HFF-Myc (cell line): ENCODE measurements around the gene DNAH10.

Source experiments
- DNase-seq: peaks from one replicate; pipeline ENCODE4 v3.0.0-alpha.2; 2011; ENCODE audit warnings: low read depth; ENCODE audit errors: extremely low read depth
- H3K4me3 ChIP-seq: replicated peaks from 2 replicates; pipeline ENCODE4 v1.5.1; 2011; ENCODE audit warnings: low read depth, mild to moderate bottlenecking, control low read depth, low read length
- CTCF ChIP-seq: IDR thresholded peaks from 2 replicates; pipeline ENCODE4 v1.5.1; 2012; ENCODE audit warnings: mild to moderate bottlenecking, low read depth, low read length, control low read depth; ENCODE audit errors: missing control alignments

The DNAH10 gene

GRCh38 chr12:123830675-123831074, 68.6 kb downstream of the DNAH10 start:
- TF ChIP-seq CTCF, result no peak

GRCh38 chr12:123832052-123832451, 70.0 kb downstream of the DNAH10 start:
- DNase-seq, result no peak
- TF ChIP-seq CTCF, result no peak
- no peak overlapping the region for H3K4me3 ChIP-seq

More at GRCh38 chr12:123830675-123831074, 68.6 kb downstream of the DNAH10 start:
- no peak overlapping the region for H3K4me3 ChIP-seq
- no peak for DNase-seq

GRCh38 chr12:123833830-123834229, 71.7 kb downstream of the DNAH10 start:
- DNase-seq, result no peak
- no peak overlapping the region for H3K4me3 ChIP-seq
- TF ChIP-seq CTCF, result no peak

- H3K4me3 ChIP-seq, result no peak overlapping the region
- DNase-seq, result no peak
- TF ChIP-seq CTCF, result no peak
Observed at GRCh38 chr12:123834845-123835244, 72.7 kb downstream of the DNAH10 start.

- TF ChIP-seq CTCF, result no peak
Observed at GRCh38 chr12:123836292-123836691, 74.2 kb downstream of the DNAH10 start.

GRCh38 chr12:123839826-123840225, 77.7 kb downstream of the DNAH10 start:
- DNase-seq, result no peak
- TF ChIP-seq CTCF, result no peak
- no peak overlapping the region for H3K4me3 ChIP-seq

More at GRCh38 chr12:123836292-123836691, 74.2 kb downstream of the DNAH10 start:
- DNase-seq, result no peak
- H3K4me3 ChIP-seq, result no peak overlapping the region

GRCh38 chr12:123840765-123841425, 78.8 kb downstream of the DNAH10 start:
- no peak overlapping the region for H3K4me3 ChIP-seq
- DNase-seq, result no peak
- TF ChIP-seq CTCF, result no peak
